Endothelial cell (in vitro differentiated cells): ENCODE measurements around the gene FAM163A. TPM values are rescaled to one million over a fixed set of nuclear protein-coding genes. Genes with fewer than 3 reads are reported as not detected.

Source experiments
- DNase-seq: peaks from one replicate; pipeline ENCODE4 v3.0.0; 2021; ENCODE audit warnings: low spot score
- H3K27ac Mint-ChIP-seq: one replicate; pipeline ENCODE4 v1.8.0; 2021; ENCODE audit warnings: mixed read lengths, inconsistent platforms; ENCODE audit not compliant: unreplicated experiment
- H3K27me3 Mint-ChIP-seq: one replicate; pipeline ENCODE4 v1.8.0; 2021; ENCODE audit warnings: mild to moderate bottlenecking, moderate library complexity, mixed read lengths, inconsistent platforms; ENCODE audit not compliant: unreplicated experiment
- H3K36me3 Mint-ChIP-seq: one replicate; pipeline ENCODE4 v1.8.0; 2021; ENCODE audit warnings: mild to moderate bottlenecking, low read depth, mixed read lengths, inconsistent platforms; ENCODE audit not compliant: unreplicated experiment
- H3K4me1 Mint-ChIP-seq: one replicate; pipeline ENCODE4 v1.8.0; 2021; ENCODE audit warnings: mild to moderate bottlenecking, mixed read lengths, inconsistent platforms; ENCODE audit not compliant: unreplicated experiment
- H3K4me3 Mint-ChIP-seq: one replicate; pipeline ENCODE4 v1.8.0; 2021; ENCODE audit warnings: mild to moderate bottlenecking, mixed read lengths, inconsistent platforms; ENCODE audit not compliant: unreplicated experiment
- H3K9me3 Mint-ChIP-seq: one replicate; pipeline ENCODE4 v1.8.0; 2021; ENCODE audit warnings: mixed read lengths, inconsistent platforms; ENCODE audit not compliant: unreplicated experiment
- CTCF ChIP-seq: fragments of 200-600 bp; sonication (generic); IDR thresholded peaks from one replicate; pipeline ENCODE4 v1.5.0; 2021; ENCODE audit warnings: antibody characterized with exemption; ENCODE audit not compliant: unreplicated experiment
- total RNA-seq: library from RNA; stranded (reverse); fragmentation: NEBNext Ultra II Directional; extraction: Animal tissue kit (Norgen Biotek cat#: 25700); gene quantifications from one replicate; pipeline ENCODE4 v1.2.1, GENCODE V29; 2021; ENCODE audit not compliant: unreplicated experiment

Gene FAM163A
- total RNA-seq, 1 donor from 2014 or later, result not detected

GRCh38 chr1:179817789-179818188 lies 74.7 kb downstream of the FAM163A start:
- no peak overlapping the region for H3K27ac Mint-ChIP-seq
- peaks cover 23% of the 10 kb centered on the region for H3K27me3 Mint-ChIP-seq
- no peak overlapping the region for H3K4me3 Mint-ChIP-seq
- DNase-seq, result no peak
- H3K4me1 Mint-ChIP-seq, result peaks cover 18% of the 10 kb centered on the region
- H3K36me3 Mint-ChIP-seq, result no peaks in the 10 kb centered on the region
- no peak for TF ChIP-seq CTCF
- no peaks in the 10 kb centered on the region for H3K9me3 Mint-ChIP-seq

- Mint-ChIP-seq H3K27me3 (peaks cover 19% of the 10 kb centered on the region), H3K4me3 (no peak overlapping the region), H3K36me3 (no peaks in the 10 kb centered on the region), H3K9me3 (no peaks in the 10 kb centered on the region), H3K4me1 (peaks cover 18% of the 10 kb centered on the region), H3K27ac (no peak overlapping the region)
- no peak for TF ChIP-seq CTCF
- no peak for DNase-seq
Measured at GRCh38 chr1:179818260-179818659, 75.2 kb downstream of the FAM163A start.

- no peak for DNase-seq
- no peaks in the 10 kb centered on the region for H3K36me3 Mint-ChIP-seq
- H3K9me3 Mint-ChIP-seq, result no peaks in the 10 kb centered on the region
- peaks cover 18% of the 10 kb centered on the region for H3K27me3 Mint-ChIP-seq
- H3K4me3 Mint-ChIP-seq, result no peak overlapping the region
- peaks cover 19% of the 10 kb centered on the region for H3K4me1 Mint-ChIP-seq
- no peak for TF ChIP-seq CTCF
- H3K27ac Mint-ChIP-seq, result no peak overlapping the region
Measured at GRCh38 chr1:179818743-179819173, 75.7 kb downstream of the FAM163A start.

- no peak overlapping the region for H3K27ac Mint-ChIP-seq
- DNase-seq, result no peak
- H3K4me3 Mint-ChIP-seq, result no peak overlapping the region
- H3K27me3 Mint-ChIP-seq, result peaks cover 14% of the 10 kb centered on the region
- H3K36me3 Mint-ChIP-seq, result no peaks in the 10 kb centered on the region
- H3K9me3 Mint-ChIP-seq, result no peaks in the 10 kb centered on the region
- peaks cover 28% of the 10 kb centered on the region for H3K4me1 Mint-ChIP-seq
- no peak for TF ChIP-seq CTCF
Measured at GRCh38 chr1:179820226-179820970, 77.3 kb downstream of the FAM163A start.

GRCh38 chr1:179821524-179821923 lies 78.4 kb downstream of the FAM163A start:
- no peak for TF ChIP-seq CTCF
- Mint-ChIP-seq H3K27ac (no peak overlapping the region), H3K4me1 (peaks cover 22% of the 10 kb centered on the region), H3K27me3 (peaks cover 12% of the 10 kb centered on the region), H3K36me3 (no peaks in the 10 kb centered on the region), H3K4me3 (no peak overlapping the region), H3K9me3 (no peaks in the 10 kb centered on the region)
- DNase-seq, result no peak
